MM.1S (cell line): ENCODE measurements around the gene RITA1.

Source experiments
- CTCF ChIP-seq: fragments of 300-600 bp; sonication (generic); IDR thresholded peaks from 2 replicates; pipeline ENCODE4 v1.5.1; 2016; ENCODE audit warnings: antibody characterized with exemption, low read length, mixed read lengths
- EZH2 ChIP-seq: fragments of 300-600 bp; sonication (generic); optimal IDR thresholded peaks from 2 replicates; pipeline ENCODE3; 2017; ENCODE audit warnings: low read depth, mild to moderate bottlenecking, antibody characterized with exemption, low read length, mixed read lengths
- EZH2phosphoT487 ChIP-seq: fragments of 300-600 bp; sonication (generic); IDR thresholded peaks from 2 replicates; pipeline ENCODE4 v1.6.1; 2018; ENCODE audit warnings: antibody characterized with exemption, low read length

- TF ChIP-seq CTCF (no peak), EZH2phosphoT487 (no peak), EZH2 (no peak)
These were observed 37.4 kb downstream of the RITA1 start for GRCh38 chr12:113222730-113223531.
